ENCODE results near the gene BICDL2. TPM values are rescaled to one million over a fixed set of nuclear protein-coding genes. Genes with fewer than 3 reads are reported as not detected.

BICDL2 gene
- total and polyA plus RNA-seq, 5 experiments from 2014 or later = not detected

DNA sequence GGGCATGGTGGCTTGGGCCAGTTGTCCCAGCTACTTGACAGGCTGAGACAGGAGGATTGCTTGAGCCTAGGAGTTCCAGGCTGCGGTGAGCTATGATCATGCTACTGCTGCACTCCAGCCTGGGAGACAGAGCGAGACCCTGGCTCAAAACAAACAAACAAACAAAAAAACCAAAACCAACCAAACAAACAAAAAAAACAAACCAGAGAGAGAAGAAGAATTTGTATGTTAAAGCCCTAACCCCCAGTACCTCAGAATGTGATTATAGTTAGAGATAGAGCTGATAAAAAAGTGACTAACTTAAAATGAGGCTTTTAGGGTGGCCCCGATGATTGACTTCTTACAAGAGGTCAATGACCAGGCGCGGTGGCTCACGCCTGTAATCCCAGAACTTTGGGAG lies 8.0 kb upstream of the BICDL2 start:
- Mint-ChIP-seq H3K36me3 (no peaks in the 10 kb centered on the region), H3K27me3 (peaks cover 0 to 39% (median 29%) of the 10 kb centered on the region in 5 donors), H3K27ac (peak overlapping the region in 3 of 10 donors; percentile 40 to 52 (median 49)), H3K4me1 (peaks cover 11 to 24% (median 20%) of the 10 kb centered on the region in 4 donors), H3K4me3 (peak overlapping the region; percentile 71 to 87 (median 78)), H3K9me3 (no peaks in the 10 kb centered on the region)
- DNase-seq = no peak
- ATAC-seq = no peak
- POLR2A ChIA-PET = interaction anchor here (0.9 to 1.7 kb wide), 4 partner anchors 10 to 90 kb away, joined by 3 to 6 read pairs (median 4); partner anchors contain the start of gene ZNF213

DNA sequence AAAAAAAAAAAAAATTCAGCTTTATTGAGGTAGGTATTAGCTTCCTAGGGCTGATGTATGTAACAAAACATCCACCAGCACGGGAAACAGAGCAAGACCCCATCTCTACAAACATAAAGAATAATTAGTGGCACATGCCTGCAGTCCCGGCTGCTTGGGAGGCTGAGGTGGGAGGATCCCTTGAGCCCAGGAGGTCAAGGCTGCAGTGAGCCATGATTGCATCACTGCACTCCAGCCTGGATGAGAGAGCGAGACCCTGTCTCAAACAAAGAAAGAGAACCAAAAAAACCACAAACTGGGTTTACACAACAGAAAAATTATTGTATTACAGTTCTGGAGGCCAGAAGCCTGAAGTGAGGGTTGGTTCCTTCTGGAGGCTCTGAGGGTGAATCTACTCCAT lies 5.6 kb upstream of the BICDL2 start:
- Mint-ChIP-seq H3K27me3 (peaks cover 7 to 62% (median 43%) of the 10 kb centered on the region in 5 donors), H3K9me3 (no peaks in the 10 kb centered on the region), H3K36me3 (peaks cover 0 to under 1% (median 0%) of the 10 kb centered on the region in 3 donors), H3K4me3 (no peak overlapping the region), H3K27ac (no peak overlapping the region), H3K4me1 (peaks cover 3 to 18% (median 14%) of the 10 kb centered on the region in 4 donors)
- DNase-seq (no peak), ATAC-seq (no peak)
- POLR2A ChIA-PET = interaction anchor here (0.6 to 1.9 kb wide), 2 partner anchors 11 to 64 kb away, joined by 6 read pairs; no protein-coding TSS in a partner anchor

DNA sequence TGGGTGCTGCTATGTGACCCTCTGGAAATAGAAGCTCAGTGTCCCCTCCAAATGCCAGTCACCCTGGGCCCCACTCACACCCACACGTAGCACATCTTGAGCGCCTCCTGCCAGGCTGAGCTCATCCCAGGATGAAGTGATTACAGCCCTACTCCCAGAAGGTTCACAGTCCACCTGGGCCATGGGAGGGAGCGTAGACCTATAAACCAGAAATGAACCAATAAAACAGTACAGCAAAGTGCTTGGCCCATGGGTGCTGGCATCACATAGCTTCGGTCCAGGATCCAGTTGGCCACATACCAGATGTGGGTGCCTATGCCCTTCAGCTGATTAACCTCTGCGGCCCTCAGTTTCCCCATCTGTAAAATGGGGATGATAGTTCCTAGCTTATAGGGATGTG lies 2.2 kb upstream of the BICDL2 start:
- Mint-ChIP-seq H3K9me3 (no peaks in the 10 kb centered on the region), H3K4me3 (no peak overlapping the region), H3K36me3 (peaks cover 0 to 2% (median 0%) of the 10 kb centered on the region in 3 donors), H3K4me1 (peaks cover 4 to 13% (median 12%) of the 10 kb centered on the region in 4 donors), H3K27ac (no peak overlapping the region), H3K27me3 (peaks cover 18 to 82% (median 47%) of the 10 kb centered on the region in 5 donors)
- DNase-seq = no peak
- POLR2A ChIA-PET = interaction anchor here (0.6 to 2.1 kb wide), 3 partner anchors 9 to 28 kb away, joined by 3 to 8 read pairs (median 5); no protein-coding TSS in a partner anchor
- ATAC-seq = no peak

- no peak for DNase-seq
- Mint-ChIP-seq H3K27me3 (peaks cover 22 to 82% (median 48%) of the 10 kb centered on the region in 5 donors), H3K27ac (peak overlapping the region in 1 of 10 donors; percentile 59), H3K9me3 (no peaks in the 10 kb centered on the region), H3K4me1 (peaks cover 4 to 13% (median 12%) of the 10 kb centered on the region in 4 donors), H3K4me3 (peak overlapping the region in 2 of 10 donors; percentile 24 to 36), H3K36me3 (peaks cover 0 to 2% (median 0%) of the 10 kb centered on the region in 3 donors)
- no peak for ATAC-seq
- POLR2A ChIA-PET = interaction anchor here (0.6 to 2.1 kb wide), 2 partner anchors 10 to 1264 kb away, joined by 3 to 8 read pairs; no protein-coding TSS in a partner anchor
Observed at GRCh38 chr16:3038256-3038655, 1.5 kb upstream of the BICDL2 start.

- Mint-ChIP-seq H3K4me3 (peak overlapping the region in 6 of 10 donors; percentile 22 to 50 (median 32)), H3K27ac (peak overlapping the region in 2 of 10 donors; percentile 59 to 62), H3K9me3 (no peaks in the 10 kb centered on the region), H3K4me1 (peaks cover 6 to 14% (median 12%) of the 10 kb centered on the region in 4 donors), H3K36me3 (peaks cover 0 to 2% (median 0%) of the 10 kb centered on the region in 3 donors), H3K27me3 (peaks cover 32 to 89% (median 55%) of the 10 kb centered on the region in 5 donors)
- ATAC-seq (peak; percentile 18 to 31), DNase-seq (no peak)
- POLR2A ChIA-PET = interaction anchor here (0.6 to 1.3 kb wide), 3 partner anchors 10 to 19 kb away, joined by 3 to 5 read pairs (median 3); partner anchors contain the start of gene MMP25
Observed at GRCh38 chr16:3035972-3036725, 595 bp downstream of the BICDL2 start.

DNA sequence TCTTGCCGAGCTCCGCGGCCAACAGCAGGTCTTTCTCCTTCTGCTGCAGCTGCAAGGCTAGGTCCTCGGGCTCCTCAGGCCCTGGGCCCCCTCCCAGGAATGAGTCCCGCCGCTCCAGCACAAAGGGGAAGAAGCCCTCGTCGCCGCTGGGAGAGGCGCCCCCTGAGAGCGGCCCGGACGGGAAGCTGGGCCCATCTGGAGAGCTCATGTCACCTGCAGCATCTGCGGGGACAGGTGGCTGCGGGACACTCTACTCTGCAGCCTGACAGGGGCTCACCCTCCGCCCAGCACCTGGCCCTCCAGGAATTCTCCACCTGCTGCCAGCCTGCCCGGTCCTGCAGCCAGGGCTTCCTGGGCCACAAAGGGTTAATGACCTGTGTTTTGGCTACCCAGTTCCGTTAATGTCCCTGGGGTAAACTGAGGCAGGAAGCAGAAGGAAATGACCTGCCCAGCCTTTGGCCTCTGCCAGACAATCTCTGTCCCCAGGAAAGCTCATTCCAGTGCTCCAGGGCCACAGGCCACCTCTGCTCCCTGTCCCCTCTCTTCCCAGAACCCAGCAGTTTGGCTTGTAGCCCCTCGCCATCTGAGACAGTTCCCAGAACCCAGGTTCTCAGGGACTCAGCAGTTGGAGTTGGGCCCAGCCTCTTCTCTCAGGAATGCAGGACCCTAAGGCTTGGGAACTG lies 1.3 kb downstream of the BICDL2 start:
- H3K9me3 Mint-ChIP-seq = no peaks in the 10 kb centered on the region
- peak overlapping the region in 4 of 10 donors; percentile 26 to 50 (median 42) for H3K4me3 Mint-ChIP-seq
- POLR2A ChIA-PET = interaction anchor here (1.0 to 1.3 kb wide), 3 partner anchors 10 to 67 kb away, joined by 3 to 5 read pairs (median 3); partner anchors contain the start of gene MMP25
- H3K27me3 Mint-ChIP-seq = peaks cover 32 to 92% (median 55%) of the 10 kb centered on the region in 5 donors
- ATAC-seq (no peak), DNase-seq (no peak)
- no peak overlapping the region for H3K27ac Mint-ChIP-seq
- peaks cover 6 to 15% (median 13%) of the 10 kb centered on the region in 4 donors for H3K4me1 Mint-ChIP-seq
- H3K36me3 Mint-ChIP-seq = peaks cover 0 to 2% (median 0%) of the 10 kb centered on the region in 3 donors

DNA sequence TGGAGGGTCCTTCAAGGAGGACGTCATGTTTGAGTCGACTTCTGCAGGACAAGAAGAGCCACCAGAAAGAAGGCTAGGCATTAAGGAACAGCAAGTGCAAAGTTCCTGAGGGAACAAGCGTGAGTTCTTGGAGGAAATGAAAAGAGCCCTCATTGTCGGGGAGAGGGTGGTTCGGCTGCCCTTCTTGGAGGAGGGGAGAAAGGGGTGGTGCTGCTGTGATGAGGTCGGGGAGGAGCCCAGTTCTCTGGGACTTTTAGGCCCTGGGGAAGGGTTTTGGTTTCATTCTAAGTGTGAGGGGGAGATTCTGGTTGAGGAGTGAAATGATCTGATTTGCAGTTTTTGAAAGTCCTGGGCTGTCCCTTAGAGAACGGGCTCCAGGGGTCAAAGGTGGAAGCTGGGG lies 4.1 kb downstream of the BICDL2 start:
- Mint-ChIP-seq H3K4me3 (no peak overlapping the region), H3K27ac (no peak overlapping the region), H3K9me3 (no peaks in the 10 kb centered on the region), H3K4me1 (peaks cover 15 to 40% (median 29%) of the 10 kb centered on the region in 4 donors), H3K36me3 (peaks cover 0 to 2% (median 0%) of the 10 kb centered on the region in 3 donors), H3K27me3 (peaks cover 34 to 85% (median 43%) of the 10 kb centered on the region in 5 donors)
- POLR2A ChIA-PET = interaction anchor here (0.9 to 15.2 kb wide), 8 partner anchors 9 to 99 kb away, joined by 3 to 170 read pairs (median 6); partner anchors contain the start of genes CLDN9, HCFC1R1, THOC6 and TNFRSF12A
- DNase-seq (no peak), ATAC-seq (no peak)

DNA sequence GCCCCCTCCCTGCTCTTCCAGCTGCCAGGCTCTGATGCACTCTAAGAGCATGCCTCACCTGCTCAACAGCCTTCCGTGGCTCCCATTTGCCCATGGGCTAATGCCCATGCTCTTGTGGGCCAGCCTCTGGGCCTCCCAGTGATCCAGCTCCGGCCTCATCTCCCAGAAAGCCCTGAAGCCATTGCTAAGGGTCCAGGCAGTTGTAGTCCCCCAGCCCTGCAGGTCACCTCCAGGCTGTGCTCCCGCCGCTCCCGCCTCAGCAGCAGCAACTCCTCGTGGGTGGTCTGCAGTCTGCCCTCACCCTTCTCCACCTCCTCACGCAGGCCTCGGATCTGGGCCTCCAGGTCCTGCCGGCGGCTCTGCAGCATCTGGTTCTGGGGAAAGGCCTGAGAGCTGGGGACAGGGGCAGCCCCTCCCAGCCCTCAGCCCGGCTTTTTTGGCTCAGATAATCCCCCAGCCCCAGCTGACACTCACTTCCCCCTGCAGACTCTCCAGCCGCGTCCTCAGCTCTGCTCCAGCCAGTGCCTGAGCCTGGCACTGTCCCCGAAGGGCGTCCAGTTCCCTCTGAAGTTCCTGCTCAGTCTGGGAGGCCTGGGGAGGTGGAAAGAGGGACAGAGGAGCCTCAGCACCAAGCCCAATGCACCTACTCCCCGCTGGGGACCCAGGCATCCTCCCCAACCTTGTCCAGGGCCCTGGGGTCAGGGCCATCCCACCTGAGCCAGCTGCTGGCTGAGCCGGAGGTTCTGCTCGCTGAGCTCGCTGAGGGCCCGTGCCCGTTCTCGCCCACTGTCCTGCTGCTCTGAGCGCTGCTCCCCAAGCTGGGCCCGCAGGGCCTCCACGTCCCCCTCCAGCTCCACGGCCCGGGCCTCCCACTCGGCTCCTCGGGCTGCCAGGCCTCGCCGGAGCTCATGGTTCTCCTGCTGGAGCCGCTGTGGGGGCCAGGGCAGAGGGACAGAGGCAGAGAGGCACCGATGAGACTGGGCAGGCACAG lies 6.2 kb downstream of the BICDL2 start:
- POLR2A ChIA-PET = interaction anchor here (0.6 to 15.2 kb wide), 9 partner anchors 10 to 98 kb away, joined by 3 to 170 read pairs (median 5); partner anchors contain the start of genes CLDN9 and TNFRSF12A
- H3K27ac Mint-ChIP-seq = peak overlapping the region in 2 of 10 donors; percentile 52 to 60
- no peaks in the 10 kb centered on the region for H3K9me3 Mint-ChIP-seq
- DNase-seq (no peak), ATAC-seq (no peak)
- H3K4me3 Mint-ChIP-seq = peak overlapping the region; percentile 31 to 83 (median 70)
- H3K27me3 Mint-ChIP-seq = peaks cover 28 to 69% (median 37%) of the 10 kb centered on the region in 5 donors
- H3K36me3 Mint-ChIP-seq = peaks cover 0 to 16% (median 0%) of the 10 kb centered on the region in 3 donors
- H3K4me1 Mint-ChIP-seq = peaks cover 11 to 34% (median 26%) of the 10 kb centered on the region in 4 donors

DNA sequence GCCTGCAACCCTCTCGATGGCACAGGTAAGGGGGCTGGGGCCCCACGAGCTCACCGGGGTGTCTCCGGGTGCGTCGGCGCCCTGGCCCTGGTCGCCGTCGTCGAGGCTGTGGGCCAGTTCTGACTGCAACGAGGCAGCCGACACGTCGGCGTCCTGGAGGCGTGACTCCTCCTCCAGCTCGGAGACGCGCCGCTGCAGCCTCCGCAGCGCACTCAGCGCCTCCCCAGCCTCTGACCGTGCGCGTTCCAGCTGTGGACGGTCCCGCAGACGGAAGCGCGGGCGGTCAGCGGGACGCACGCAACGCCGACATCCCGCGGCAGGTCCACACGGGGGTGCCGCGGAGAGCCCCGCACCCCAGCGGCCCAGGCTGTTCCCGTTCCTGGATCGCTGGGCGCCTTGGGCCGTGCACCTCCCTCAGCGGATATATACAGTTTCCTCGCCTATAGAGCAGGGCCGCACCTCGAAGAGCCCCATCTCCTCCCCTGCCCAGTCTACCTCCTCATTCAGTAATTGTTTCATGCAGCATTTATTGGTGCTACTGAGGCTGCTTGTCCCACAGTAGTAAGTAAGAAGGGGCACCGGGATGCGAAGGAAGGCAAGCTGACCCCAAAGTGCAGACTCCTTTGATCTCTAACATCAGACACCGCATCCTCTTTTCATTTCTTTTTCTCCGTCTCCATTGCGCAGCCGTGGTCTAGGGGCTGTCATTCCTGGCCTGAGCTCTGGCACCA lies 7.1 kb downstream of the BICDL2 start:
- peak overlapping the region; percentile 31 to 83 (median 70) for H3K4me3 Mint-ChIP-seq
- peak; percentile 30 to 32 for ATAC-seq
- peaks cover 0 to 16% (median 0%) of the 10 kb centered on the region in 3 donors for H3K36me3 Mint-ChIP-seq
- H3K27ac Mint-ChIP-seq = peak overlapping the region in 3 of 10 donors; percentile 52 to 60 (median 52)
- POLR2A ChIA-PET = interaction anchor here (1.0 to 15.2 kb wide), 11 partner anchors 8 to 129 kb away, joined by 3 to 170 read pairs (median 4); partner anchors contain the start of genes CLDN9, MMP25, TNFRSF12A and ZNF213
- DNase-seq = peak in 1 of 10 donors; percentile 39
- no peaks in the 10 kb centered on the region for H3K9me3 Mint-ChIP-seq
- peaks cover 24 to 60% (median 34%) of the 10 kb centered on the region in 5 donors for H3K27me3 Mint-ChIP-seq
- peaks cover 11 to 31% (median 30%) of the 10 kb centered on the region in 4 donors for H3K4me1 Mint-ChIP-seq

DNA sequence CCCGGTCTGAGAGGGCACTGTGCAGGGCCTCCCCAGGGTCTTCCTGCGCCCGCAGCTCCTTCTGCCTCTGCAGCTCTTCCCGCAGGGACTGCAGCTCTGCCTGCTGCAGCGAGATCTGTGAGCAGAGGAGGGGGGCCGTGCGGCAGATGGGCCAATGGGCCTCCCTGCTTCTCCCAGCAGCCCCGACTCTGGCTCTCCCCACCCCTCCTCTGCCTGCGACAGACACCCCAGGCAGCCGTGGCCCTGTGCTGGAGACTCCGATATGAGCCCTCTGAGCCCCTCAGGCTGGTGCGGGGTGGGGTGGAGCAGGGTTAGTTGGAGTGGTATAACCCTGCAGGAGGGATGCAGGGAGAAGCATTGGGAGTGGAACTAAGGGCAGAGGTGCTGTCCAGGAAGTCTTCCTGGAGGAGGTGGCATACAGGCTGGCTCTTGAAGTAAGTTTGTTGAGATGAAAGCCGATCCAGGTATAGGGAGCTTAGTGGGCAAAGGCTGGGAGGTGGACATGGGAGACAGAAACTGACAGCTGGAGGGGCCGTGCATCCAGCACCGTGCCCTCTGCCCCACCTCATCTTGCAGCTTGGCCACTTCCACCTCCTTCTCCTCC lies 7.9 kb downstream of the BICDL2 start:
- H3K4me3 Mint-ChIP-seq = peak overlapping the region in 8 of 10 donors; percentile 24 to 83 (median 42)
- H3K4me1 Mint-ChIP-seq = peaks cover 15 to 36% (median 35%) of the 10 kb centered on the region in 4 donors
- peaks cover 0 to 18% (median 0%) of the 10 kb centered on the region in 3 donors for H3K36me3 Mint-ChIP-seq
- H3K9me3 Mint-ChIP-seq = no peaks in the 10 kb centered on the region
- no peak for ATAC-seq
- no peak for DNase-seq
- no peak overlapping the region for H3K27ac Mint-ChIP-seq
- H3K27me3 Mint-ChIP-seq = peaks cover 21 to 52% (median 29%) of the 10 kb centered on the region in 5 donors
- POLR2A ChIA-PET = interaction anchor here (0.8 to 15.2 kb wide), 13 partner anchors 8 to 130 kb away, joined by 3 to 170 read pairs (median 5); partner anchors contain the start of genes CLDN9, MMP25, TNFRSF12A and ZNF213
